Psoas muscle (tissue), 8 donors: ENCODE data around the gene CUL1. TPM values are rescaled to one million over a fixed set of nuclear protein-coding genes. Genes with fewer than 3 reads are reported as not detected.

Experiments
- ATAC-seq, 4 donors: fragments of 200-7000 bp; cut with Tn5 transposase; one replicate each; pipeline ENCODE4 v1.9.1; 2020; ENCODE audit warnings: moderate library complexity in 3 of 4, mild to moderate bottlenecking in 2 of 4
- DNase-seq, 2 donors: peaks; one replicate each; pipeline ENCODE4 v3.0.0-alpha.2; 2020
- H3K27ac ChIP-seq: fragments of 200-600 bp; one replicate; pipeline ENCODE4 v1.8.0; 2022
- H3K27me3 ChIP-seq, 3 donors: fragments of 200-600 bp in 1 of 3; one replicate each; pipeline versions ENCODE4 v1.6.1 to v1.8.0; 2013 to 2022; ENCODE audit warnings: low read length in 2 of 3, mild to moderate bottlenecking in 2 of 3, moderate library complexity in 1 of 3; ENCODE audit not compliant: insufficient read depth in 3 of 3
- H3K36me3 ChIP-seq, 2 donors: fragments of 200-600 bp in 1 of 2; one replicate each; pipeline versions ENCODE4 v1.6.1 to v1.8.0; 2013 to 2022; ENCODE audit warnings: low read depth in 1 of 2, mild to moderate bottlenecking in 1 of 2, moderate library complexity in 1 of 2; ENCODE audit not compliant: insufficient read depth in 1 of 2
- H3K4me1 ChIP-seq: fragments of 200-600 bp; one replicate; pipeline ENCODE4 v1.8.0; 2022
- H3K4me3 ChIP-seq: fragments of 200-600 bp; one replicate; pipeline ENCODE4 v1.8.0; 2022; ENCODE audit warnings: mild to moderate bottlenecking
- H3K9me3 ChIP-seq: fragments of 200-600 bp; one replicate; pipeline ENCODE4 v1.8.0; 2022
- WGBS, 3 donors: extraction: QIAGEN DNeasy Blood & Tissue Kit; methylation state at CpG; one replicate each; pipeline versions ENCODE4 v1.1.6 to v1.1.7; 2013; 5-methylcytosine and 5-hydroxymethylcytosine counted together
- intact Hi-C, 2 donors: fragments of 100-400 bp; cut with DNase I; formaldehyde crosslinking; loops; one replicate each; pipeline versions ENCODE4 v1.11.0 to v1.14.2; 2022
- polyA plus RNA-seq, 3 donors: library from polyadenylated mRNA; stranded (reverse); fragments of 200-250 nt; gene quantifications; one replicate each; pipeline ENCODE4 v1.2.3, GENCODE V29; 2013
- total RNA-seq, 4 donors: library from RNA; stranded (reverse); fragmentation: NEBNext Ultra II Directional in 2 of 4; extraction: Animal tissue kit (Norgen Biotek cat#: 25700) in 2 of 4; gene quantifications; one replicate each; pipeline versions ENCODE4 v1.2.1 to v1.2.4, GENCODE V29; 2021 to 2023
- TF ChIP-seq, protein P1 (sequence below): fragments of 200-600 bp; IDR thresholded peaks from one replicate; pipeline ENCODE4 v1.8.0; 2022; ENCODE audit warnings: antibody characterized with exemption
- donor health status: healthy with polysubstance abuse.
- donor health status: DM: no; HTN: no; CAD: no; lungs with moderate emphysema.
- donor health status: Bipolar disorder and iron deficiency.
- donor health status: healthy.
- donor health status: DM: yes; HTN: yes; CAD: no.
- donor health status: DM: no; HTN: no; CAD: no.
- donor health status: DM: no; HTN: no; CAD: no.
- donor health status: DM: yes; HTN: yes; CAD: no.

The CUL1 gene
- total and polyA plus RNA-seq, 7 donors = 65.1 to 149 (median 86.5) TPM

DNA sequence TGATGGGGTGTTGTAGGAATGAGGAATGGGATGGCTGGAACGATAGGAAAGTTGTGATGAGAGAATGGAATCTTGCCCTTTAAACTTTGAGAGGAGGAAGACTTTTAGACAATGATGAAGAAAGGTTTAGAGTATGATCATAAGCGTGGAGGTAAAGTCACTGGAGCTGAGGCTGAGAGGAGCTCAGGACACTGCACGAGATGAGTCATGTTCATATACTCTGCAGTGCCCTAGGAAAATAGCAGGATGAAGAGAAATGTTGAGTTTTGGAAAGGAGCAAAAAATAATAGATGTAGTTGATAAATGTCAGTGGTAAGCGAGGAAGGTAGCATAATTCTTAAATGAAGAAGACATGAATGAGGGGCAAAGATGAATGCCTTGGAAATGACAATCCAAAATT lies 28.3 kb upstream of the CUL1 start:
- no peak overlapping the region for H3K27ac ChIP-seq
- H3K4me1 ChIP-seq = no peaks in the 10 kb centered on the region
- H3K36me3 ChIP-seq = no peaks in the 10 kb centered on the region
- no peak overlapping the region for H3K4me3 ChIP-seq
- 81 to 91% (median 82%) methylated on average over 4 of the region's 4 CpGs for WGBS, 3 donors
- TF ChIP-seq, protein P1, sequence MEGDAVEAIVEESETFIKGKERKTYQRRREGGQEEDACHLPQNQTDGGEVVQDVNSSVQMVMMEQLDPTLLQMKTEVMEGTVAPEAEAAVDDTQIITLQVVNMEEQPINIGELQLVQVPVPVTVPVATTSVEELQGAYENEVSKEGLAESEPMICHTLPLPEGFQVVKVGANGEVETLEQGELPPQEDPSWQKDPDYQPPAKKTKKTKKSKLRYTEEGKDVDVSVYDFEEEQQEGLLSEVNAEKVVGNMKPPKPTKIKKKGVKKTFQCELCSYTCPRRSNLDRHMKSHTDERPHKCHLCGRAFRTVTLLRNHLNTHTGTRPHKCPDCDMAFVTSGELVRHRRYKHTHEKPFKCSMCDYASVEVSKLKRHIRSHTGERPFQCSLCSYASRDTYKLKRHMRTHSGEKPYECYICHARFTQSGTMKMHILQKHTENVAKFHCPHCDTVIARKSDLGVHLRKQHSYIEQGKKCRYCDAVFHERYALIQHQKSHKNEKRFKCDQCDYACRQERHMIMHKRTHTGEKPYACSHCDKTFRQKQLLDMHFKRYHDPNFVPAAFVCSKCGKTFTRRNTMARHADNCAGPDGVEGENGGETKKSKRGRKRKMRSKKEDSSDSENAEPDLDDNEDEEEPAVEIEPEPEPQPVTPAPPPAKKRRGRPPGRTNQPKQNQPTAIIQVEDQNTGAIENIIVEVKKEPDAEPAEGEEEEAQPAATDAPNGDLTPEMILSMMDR = no peak
- intact Hi-C loops = no loop called here
- no peaks in the 10 kb centered on the region for H3K9me3 ChIP-seq
- no peaks in the 10 kb centered on the region for H3K27me3 ChIP-seq
- DNase-seq = no peak
- ATAC-seq = no peak

DNA sequence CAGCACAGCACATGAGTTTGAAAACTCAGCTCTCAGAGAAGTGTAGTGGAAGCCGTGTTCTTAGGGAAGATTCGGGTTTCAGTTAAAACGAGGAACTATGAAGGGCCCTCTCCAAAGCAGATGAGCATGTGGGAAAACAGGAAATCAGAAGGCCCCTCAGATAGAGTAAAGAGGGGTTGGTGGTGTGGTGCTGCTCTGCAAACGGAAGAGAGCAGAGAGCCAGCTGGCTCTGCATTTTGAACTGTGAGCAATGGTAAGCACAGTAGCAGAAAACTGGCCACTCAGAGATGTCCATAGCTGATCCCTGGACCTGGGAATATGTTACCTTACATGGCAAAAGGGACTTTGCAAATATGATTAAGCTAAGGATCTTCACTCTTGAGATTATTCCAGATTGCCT lies 27.9 kb upstream of the CUL1 start:
- no peaks in the 10 kb centered on the region for H3K27me3 ChIP-seq
- no peak overlapping the region for H3K27ac ChIP-seq
- 41 to 58% (median 46%) methylated on average over 4 of the region's 4 CpGs for WGBS, 3 donors
- ATAC-seq = no peak
- DNase-seq = no peak
- intact Hi-C loops = no loop called here
- TF ChIP-seq, protein P1 = no peak
- H3K36me3 ChIP-seq = no peaks in the 10 kb centered on the region
- no peaks in the 10 kb centered on the region for H3K4me1 ChIP-seq
- H3K4me3 ChIP-seq = no peak overlapping the region
- H3K9me3 ChIP-seq = no peaks in the 10 kb centered on the region

- H3K27me3 ChIP-seq = no peaks in the 10 kb centered on the region
- no peak overlapping the region for H3K27ac ChIP-seq
- ATAC-seq (no peak), DNase-seq (no peak)
- TF ChIP-seq, protein P1 = no peak
- intact Hi-C loops = no loop called here
- H3K4me3 ChIP-seq = no peak overlapping the region
- H3K9me3 ChIP-seq = no peaks in the 10 kb centered on the region
- no peaks in the 10 kb centered on the region for H3K36me3 ChIP-seq
- 78 to 96% (median 78%) methylated on average over 2 of the region's 2 CpGs for WGBS, 3 donors
- no peaks in the 10 kb centered on the region for H3K4me1 ChIP-seq
These were observed 26.7 kb upstream of the CUL1 start for GRCh38 chr7:148672041-148672440.

DNA sequence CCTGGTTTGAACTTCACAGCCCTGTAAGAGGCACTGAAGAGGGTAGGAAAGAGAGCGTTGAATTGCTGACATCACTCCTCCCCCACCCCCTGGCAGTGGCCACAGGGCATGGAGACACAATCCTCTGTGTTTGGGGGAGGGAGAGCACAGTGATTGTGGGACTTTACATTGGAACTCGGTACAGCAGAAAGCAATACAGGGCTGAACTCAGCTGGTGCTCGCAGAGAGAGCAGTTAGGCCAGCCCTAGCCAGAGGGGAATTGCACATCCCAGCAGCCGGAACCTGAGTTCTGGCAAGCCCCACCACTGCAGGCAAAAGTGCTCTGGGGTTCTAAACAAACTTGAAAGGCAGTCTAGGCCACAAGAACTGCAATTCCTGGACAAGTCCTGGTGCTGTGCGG lies 24.0 kb upstream of the CUL1 start:
- Histone ChIP-seq H3K27me3 (no peaks in the 10 kb centered on the region), H3K36me3 (no peaks in the 10 kb centered on the region), H3K9me3 (no peaks in the 10 kb centered on the region), H3K4me1 (no peaks in the 10 kb centered on the region), H3K27ac (no peak overlapping the region), H3K4me3 (no peak overlapping the region)
- 84 to 91% (median 90%) methylated on average over 5 of the region's 5 CpGs for WGBS, 3 donors
- intact Hi-C loops = no loop called here
- ATAC-seq = no peak
- no peak for DNase-seq
- TF ChIP-seq, protein P1 = no peak

DNA sequence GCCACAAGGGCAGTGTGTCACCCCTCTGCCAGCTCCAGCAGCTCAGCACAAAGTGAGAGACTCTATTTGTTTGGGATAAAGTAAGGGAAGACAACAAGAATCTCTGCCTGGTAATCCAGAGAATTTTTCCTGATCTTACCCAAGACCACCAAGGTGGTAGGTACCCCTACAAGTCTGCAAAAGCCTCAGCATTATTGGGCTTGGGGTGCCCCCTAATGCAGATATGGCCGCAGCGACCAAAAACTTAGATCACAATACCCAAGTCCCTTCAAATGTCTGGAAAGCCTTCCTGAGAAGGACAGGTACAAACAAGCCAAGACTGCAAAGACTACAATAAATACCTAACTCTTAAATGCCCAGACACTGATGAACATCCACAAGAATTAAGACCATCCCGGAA lies 22.4 kb upstream of the CUL1 start:
- no peaks in the 10 kb centered on the region for H3K9me3 ChIP-seq
- no peaks in the 10 kb centered on the region for H3K36me3 ChIP-seq
- H3K4me1 ChIP-seq = no peaks in the 10 kb centered on the region
- 92 to 100% (median 97%) methylated on average over 3 of the region's 3 CpGs for WGBS, 3 donors
- ATAC-seq (no peak), DNase-seq (no peak)
- intact Hi-C loops = no loop called here
- no peak overlapping the region for H3K27ac ChIP-seq
- TF ChIP-seq, protein P1 = no peak
- H3K27me3 ChIP-seq = no peaks in the 10 kb centered on the region
- H3K4me3 ChIP-seq = no peak overlapping the region
